Measurements from ENCODE around the gene SYK.

- TF ChIP-seq CTCF (IDR thresholded peaks at IDR 0.05; ENCODE audit: low read depth, low read length) (no peak), POLR2A (IDR thresholded peaks at IDR 0.05; ENCODE audit: extremely low read depth, insufficient read length) (no peak), MAX (IDR thresholded peaks at IDR 0.05; ENCODE audit: low read depth, low read length) (no peak)
Observed at GRCh38 chr9:90846770-90847419, 45.3 kb downstream of the SYK start.

Measured in NB4 (cell line).